PC-3 (cell line): ENCODE data around the gene SUN1. TPM values are rescaled to one million over a fixed set of nuclear protein-coding genes. Genes with fewer than 3 reads are reported as not detected.
"Not testable (repeated sequence)": the region's sequence is repeated elsewhere in the genome, so short reads cannot be mapped to it uniquely, and the experiment has no call there.

Source experiments
- ATAC-seq: fragments of 200-7000 bp; cut with Tn5 transposase; 2 replicates; pipeline ENCODE4 v1.9.1; 2020; ENCODE audit warnings: mild to moderate bottlenecking, moderate library complexity
- BruUV-seq: library from RNA; stranded (reverse); fragments of 400-500 nt; replicated peaks from 2 replicates; lab custom pipeline; 2021; lab: Mats Ljungman, UMichigan
- CTCF ChIA-PET: fragments of 300-600 bp; sonication (Branson Sonifier 250); formaldehyde crosslinking; loops from one replicate; lab custom pipeline; 2022; ENCODE audit warnings: antibody characterized with exemption; lab: Charles Lee
- POLR2A ChIA-PET: fragments of 300-600 bp; sonication (Branson Sonifier 250); formaldehyde crosslinking; loops from one replicate; lab custom pipeline; 2022; ENCODE audit warnings: antibody characterized with exemption; ENCODE audit not compliant: unreplicated experiment; lab: Charles Lee
- DNase-seq: peaks from one replicate; pipeline ENCODE4 v3.0.0-alpha.2; 2015
- H2AFZ ChIP-seq: fragments of 300-600 bp; sonication (generic); 2 replicates; pipeline ENCODE4 v1.6.0; 2016; ENCODE audit warnings: antibody characterized with exemption, low read length
- H3F3A ChIP-seq: fragments of 300-600 bp; sonication (generic); one replicate; pipeline ENCODE4 v1.6.0; 2017; ENCODE audit warnings: antibody characterized with exemption, low read length, control low read depth, mild to moderate bottlenecking; ENCODE audit not compliant: unreplicated experiment
- H3K27ac ChIP-seq: fragments of 300-600 bp; sonication (generic); 2 replicates; pipeline ENCODE4 v1.5.1; 2016; ENCODE audit warnings: mild to moderate bottlenecking, low read length
- H3K27me3 ChIP-seq: fragments of 300-600 bp; sonication (generic); 2 replicates; pipeline ENCODE4 v1.6.1; 2016; ENCODE audit warnings: low read length, mixed read lengths
- H3K36me3 ChIP-seq: fragments of 300-600 bp; sonication (generic); 2 replicates; pipeline ENCODE4 v1.6.1; 2016; ENCODE audit warnings: low read depth, mixed run types, low read length, mixed read lengths
- H3K4me1 ChIP-seq: fragments of 300-600 bp; sonication (generic); 2 replicates; pipeline ENCODE4 v1.5.1; 2016; ENCODE audit warnings: low read length; ENCODE audit not compliant: insufficient read depth
- H3K4me2 ChIP-seq: fragments of 300-600 bp; sonication (generic); 2 replicates; pipeline ENCODE4 v1.6.0; 2016; ENCODE audit warnings: low read length
- H3K4me3 ChIP-seq: fragments of 300-600 bp; sonication (generic); 2 replicates; pipeline ENCODE4 v1.5.1; 2016; ENCODE audit warnings: mild to moderate bottlenecking, low read length, mixed read lengths
- H3K79me2 ChIP-seq: fragments of 300-600 bp; sonication (generic); 2 replicates; pipeline ENCODE4 v1.6.1; 2017; ENCODE audit warnings: low read length, mixed read lengths
- H3K9ac ChIP-seq: fragments of 300-600 bp; sonication (generic); 2 replicates; pipeline ENCODE4 v1.6.0; 2016; ENCODE audit warnings: mild to moderate bottlenecking, low read length
- H3K9me2 ChIP-seq: fragments of 300-600 bp; sonication (generic); replicated peaks from 2 replicates; pipeline ENCODE4 v1.6.1; 2016; ENCODE audit warnings: mixed run types, low read length, mixed read lengths
- H3K9me3 ChIP-seq: fragments of 300-600 bp; sonication (generic); 2 replicates; pipeline ENCODE4 v1.6.1; 2016; ENCODE audit warnings: low read length, mixed read lengths
- H4K20me1 ChIP-seq: fragments of 300-600 bp; sonication (generic); 2 replicates; pipeline ENCODE4 v1.6.1; 2016; ENCODE audit warnings: low read length, mixed read lengths
- EZH2 ChIP-seq: fragments of 300-600 bp; sonication (generic); IDR thresholded peaks from one replicate; pipeline ENCODE4 v1.6.1; 2017; ENCODE audit warnings: antibody characterized with exemption, mild to moderate bottlenecking, low read length; ENCODE audit not compliant: unreplicated experiment
- EZH2phosphoT487 ChIP-seq: fragments of 300-600 bp; sonication (generic); IDR thresholded peaks from 2 replicates; pipeline ENCODE4 v1.6.1; 2018; ENCODE audit warnings: mild to moderate bottlenecking, antibody characterized with exemption, low read length, borderline replicate concordance
- intact Hi-C: fragments of 100-400 bp; cut with micrococcal nuclease; formaldehyde crosslinking; loops from 2 replicates; pipeline ENCODE4 v1.9.0; 2023
- total RNA-seq: library from RNA; depleted of rRNA; stranded (reverse); fragments of >200 nt; gene quantifications from 2 replicates; pipeline ENCODE4 v1.2.3, GENCODE V29; 2014
- TF ChIP-seq, protein P1 (sequence below): fragments of 300-600 bp; sonication (generic); conservative IDR thresholded peaks from 2 replicates; pipeline ENCODE4 v1.5.1; 2017; ENCODE audit warnings: antibody characterized with exemption, low read depth, mild to moderate bottlenecking, low read length

The SUN1 gene
- total RNA-seq, 1 experiment from 2014 or later = 92.5 TPM

DNA sequence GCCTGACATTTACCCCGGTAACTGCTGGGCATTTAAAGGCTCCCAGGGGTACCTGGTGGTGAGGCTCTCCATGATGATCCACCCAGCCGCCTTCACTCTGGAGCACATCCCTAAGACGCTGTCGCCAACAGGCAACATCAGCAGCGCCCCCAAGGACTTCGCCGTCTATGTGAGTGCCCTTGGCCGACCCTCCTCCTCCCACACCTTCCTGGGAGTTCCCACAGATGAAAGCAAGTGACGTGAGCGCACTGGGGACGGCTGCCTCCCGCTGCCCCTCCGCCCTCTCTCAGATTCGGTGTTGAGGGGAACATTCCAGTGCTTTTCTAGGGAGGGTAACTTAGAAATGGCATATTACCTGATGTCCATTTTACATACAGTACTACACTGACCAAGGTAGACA lies 37.1 kb downstream of the SUN1 start:
- Histone ChIP-seq H3K27ac (no peak overlapping the region), H3K9me3 (no peaks in the 10 kb centered on the region), H3K79me2 (no peaks in the 10 kb centered on the region), H3K9me2 (no peaks in the 10 kb centered on the region), H3K4me2 (no peak overlapping the region), H3F3A (no peaks in the 10 kb centered on the region), H3K4me3 (no peak overlapping the region), H3K36me3 (peaks cover 16% of the 10 kb centered on the region; the same call in 1 of the 2 replicates), H3K9ac (no peak overlapping the region), H4K20me1 (no peaks in the 10 kb centered on the region), H2AFZ (no peak overlapping the region), H3K27me3 (no peaks in the 10 kb centered on the region), H3K4me1 (0 out of 2 replicates have a peak, but pooled peaks cover 4% of the 10 kb centered on the region)
- BruUV-seq = no TSS peak
- ChIA-PET CTCF (no interaction called here), POLR2A (no interaction called here)
- no peak for ATAC-seq
- TF ChIP-seq EZH2phosphoT487 (no peak), EZH2 (no peak)
- TF ChIP-seq, protein P1, sequence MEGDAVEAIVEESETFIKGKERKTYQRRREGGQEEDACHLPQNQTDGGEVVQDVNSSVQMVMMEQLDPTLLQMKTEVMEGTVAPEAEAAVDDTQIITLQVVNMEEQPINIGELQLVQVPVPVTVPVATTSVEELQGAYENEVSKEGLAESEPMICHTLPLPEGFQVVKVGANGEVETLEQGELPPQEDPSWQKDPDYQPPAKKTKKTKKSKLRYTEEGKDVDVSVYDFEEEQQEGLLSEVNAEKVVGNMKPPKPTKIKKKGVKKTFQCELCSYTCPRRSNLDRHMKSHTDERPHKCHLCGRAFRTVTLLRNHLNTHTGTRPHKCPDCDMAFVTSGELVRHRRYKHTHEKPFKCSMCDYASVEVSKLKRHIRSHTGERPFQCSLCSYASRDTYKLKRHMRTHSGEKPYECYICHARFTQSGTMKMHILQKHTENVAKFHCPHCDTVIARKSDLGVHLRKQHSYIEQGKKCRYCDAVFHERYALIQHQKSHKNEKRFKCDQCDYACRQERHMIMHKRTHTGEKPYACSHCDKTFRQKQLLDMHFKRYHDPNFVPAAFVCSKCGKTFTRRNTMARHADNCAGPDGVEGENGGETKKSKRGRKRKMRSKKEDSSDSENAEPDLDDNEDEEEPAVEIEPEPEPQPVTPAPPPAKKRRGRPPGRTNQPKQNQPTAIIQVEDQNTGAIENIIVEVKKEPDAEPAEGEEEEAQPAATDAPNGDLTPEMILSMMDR = no peak
- DNase-seq = no peak
- intact Hi-C loops = no loop called here

DNA sequence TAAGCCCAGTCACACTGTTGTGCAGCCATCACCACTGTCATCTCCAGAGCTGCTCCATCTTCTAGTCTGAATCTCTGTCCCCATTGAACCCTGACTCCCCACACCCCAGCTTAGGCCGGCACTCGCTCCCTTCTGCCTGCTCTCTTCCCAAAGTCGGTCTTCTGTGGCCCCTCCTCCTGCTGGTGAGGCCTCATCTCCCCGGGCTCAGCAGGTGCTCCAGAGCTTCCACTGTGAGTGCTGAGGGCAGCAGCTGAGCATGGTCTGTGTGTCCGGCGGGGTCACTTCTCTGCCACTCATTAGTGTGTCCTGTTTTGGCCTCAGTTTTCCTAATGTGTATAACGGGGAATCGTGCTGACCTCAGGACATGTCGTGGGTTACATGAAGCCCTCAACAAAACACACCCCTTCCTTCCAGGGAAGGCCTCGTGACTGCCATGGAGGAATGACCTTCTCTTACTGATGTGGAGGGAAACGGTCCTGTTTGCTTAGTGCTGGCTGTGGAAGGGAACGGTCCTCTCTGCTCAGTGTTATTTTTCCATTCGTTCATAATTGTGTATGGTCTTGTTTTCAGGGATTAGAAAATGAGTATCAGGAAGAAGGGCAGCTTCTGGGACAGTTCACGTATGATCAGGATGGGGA lies 39.7 kb downstream of the SUN1 start:
- Histone ChIP-seq H3K4me1 (peaks cover 9% of the 10 kb centered on the region; the same call in 1 of the 2 replicates), H3K9me3 (no peaks in the 10 kb centered on the region), H3K4me3 (no peak overlapping the region), H3K4me2 (no peak overlapping the region), H3K36me3 (peaks cover 14% of the 10 kb centered on the region; the same call in 1 of the 2 replicates), H4K20me1 (no peaks in the 10 kb centered on the region), H2AFZ (no peak overlapping the region), H3K79me2 (peaks cover 3% of the 10 kb centered on the region), H3F3A (peaks cover 6% of the 10 kb centered on the region), H3K27ac (no peak overlapping the region), H3K9ac (no peak overlapping the region), H3K27me3 (no peaks in the 10 kb centered on the region), H3K9me2 (no peaks in the 10 kb centered on the region)
- DNase-seq (no peak), ATAC-seq (no peak)
- intact Hi-C loops = loop anchor here (5.0 to 10.0 kb wide), 2 partner anchors 347 to 550 kb away; no protein-coding TSS in a partner anchor
- no peak for TF ChIP-seq EZH2
- TF ChIP-seq, protein P1 = no peak
- no peak for TF ChIP-seq EZH2phosphoT487
- POLR2A ChIA-PET = no interaction called here
- CTCF ChIA-PET = no interaction called here
- BruUV-seq = no TSS peak

DNA sequence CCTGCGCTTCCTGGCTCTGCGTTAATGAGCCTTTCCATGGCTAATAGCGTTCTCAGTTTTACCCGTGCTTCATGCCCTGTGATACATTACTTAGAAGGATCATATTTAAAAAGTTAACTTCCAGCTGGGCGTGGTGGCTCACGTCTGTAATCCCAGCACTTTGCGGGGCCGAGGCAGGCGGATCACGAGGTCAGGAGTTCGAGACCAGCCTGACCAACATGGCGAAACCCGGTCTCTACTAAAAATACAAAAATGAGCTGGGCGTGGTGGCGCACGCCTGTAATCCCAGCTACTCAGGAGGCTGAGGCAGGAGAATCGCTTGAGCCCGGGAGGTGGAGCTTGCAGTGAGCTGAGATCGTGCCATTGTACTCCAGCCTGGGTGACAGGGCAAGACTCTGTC lies 40.4 kb downstream of the SUN1 start:
- H3K4me2 ChIP-seq, POLR2A ChIA-PET, H3K9me2 ChIP-seq, H3K4me1 ChIP-seq, H3K27me3 ChIP-seq, H3K36me3 ChIP-seq, H4K20me1 ChIP-seq, ATAC-seq, H3K9ac ChIP-seq, H3F3A ChIP-seq, H3K9me3 ChIP-seq, H3K27ac ChIP-seq, H2AFZ ChIP-seq, DNase-seq, H3K79me2 ChIP-seq, H3K4me3 ChIP-seq, BruUV-seq: not testable (repeated sequence)
- CTCF ChIA-PET = interaction anchor here (1.4 kb wide), 1 partner anchor 36 kb away, joined by 14 read pairs; no protein-coding TSS in a partner anchor
- intact Hi-C loops = loop anchor here (1.0 to 10.0 kb wide), 6 partner anchors 36 to 550 kb away; partner anchors contain the start of gene SUN1
